Mesodermal cell (in vitro differentiated cells): ENCODE measurements around the gene FSIP1.

Experiments
- H3K27ac ChIP-seq: 2 replicates; pipeline ENCODE4 v1.7.0; 2013; ENCODE audit warnings: mild to moderate bottlenecking, low read depth, low read length, moderate library complexity; ENCODE audit not compliant: severe bottlenecking
- H3K36me3 ChIP-seq: 2 replicates; pipeline ENCODE4 v1.7.1; 2013; ENCODE audit warnings: mild to moderate bottlenecking, low read length, moderate library complexity; ENCODE audit not compliant: control insufficient read depth, insufficient read depth
- H3K4me1 ChIP-seq: one replicate; pipeline ENCODE4 v1.7.1; 2013; ENCODE audit warnings: mild to moderate bottlenecking, low read length; ENCODE audit not compliant: insufficient read depth, control insufficient read depth, poor library complexity, severe bottlenecking
- H3K4me3 ChIP-seq: 2 replicates; pipeline ENCODE4 v1.7.0; 2013; ENCODE audit warnings: low read length, control low read depth, mild to moderate bottlenecking; ENCODE audit not compliant: insufficient read depth, poor library complexity, severe bottlenecking; ENCODE audit errors: extremely low read depth
- H3K9me3 ChIP-seq: 2 replicates; pipeline ENCODE4 v1.7.1; 2013; ENCODE audit warnings: mild to moderate bottlenecking, low read length, moderate library complexity; ENCODE audit not compliant: control insufficient read depth
- WGBS, 2 experiments: methylation state at CpG; one replicate each; pipeline ENCODE4 v1.1.5; 2013; ENCODE audit warnings: missing lambda C conversion rate in 2 of 2; ENCODE audit not compliant: insufficient coverage in 2 of 2; 5-methylcytosine and 5-hydroxymethylcytosine counted together

FSIP1 gene

GRCh38 chr15:39574427-39574826 lies 208.2 kb downstream of the FSIP1 start:
- no peak overlapping the region for H3K4me3 ChIP-seq
- no peaks in the 10 kb centered on the region for H3K36me3 ChIP-seq
- 80% methylated on average over 1 of the region's 1 CpG; no CpG with 5 or more reads in 1 of the 2 experiments for WGBS, 2 experiments
- H3K9me3 ChIP-seq: no peaks in the 10 kb centered on the region
- H3K4me1 ChIP-seq: peaks cover 21% of the 10 kb centered on the region
- H3K27ac ChIP-seq: no peak overlapping the region

- H3K36me3 ChIP-seq: no peaks in the 10 kb centered on the region
- H3K4me1 ChIP-seq: peaks cover 16% of the 10 kb centered on the region
- H3K4me3 ChIP-seq: no peak overlapping the region
- WGBS, 2 experiments: 100% methylated on average over 1 to 3 of the region's 4 CpGs
- no peak overlapping the region for H3K27ac ChIP-seq
- no peaks in the 10 kb centered on the region for H3K9me3 ChIP-seq
Observed at GRCh38 chr15:39573844-39574243, 208.8 kb downstream of the FSIP1 start.

GRCh38 chr15:39573287-39573686 lies 209.4 kb downstream of the FSIP1 start:
- Histone ChIP-seq H3K9me3 (no peaks in the 10 kb centered on the region), H3K4me1 (peaks cover 11% of the 10 kb centered on the region), H3K27ac (no peak overlapping the region), H3K36me3 (no peaks in the 10 kb centered on the region), H3K4me3 (no peak overlapping the region)
- 100% methylated on average over 1 of the region's 2 CpGs; no CpG with 5 or more reads in 1 of the 2 experiments for WGBS, 2 experiments

- Histone ChIP-seq H3K9me3 (no peaks in the 10 kb centered on the region), H3K36me3 (no peaks in the 10 kb centered on the region)
Observed at GRCh38 chr15:39565851-39566250, 216.8 kb downstream of the FSIP1 start.

GRCh38 chr15:39564972-39565665 lies 217.5 kb downstream of the FSIP1 start:
- Histone ChIP-seq H3K27ac (no peak overlapping the region), H3K4me1 (peaks cover 4% of the 10 kb centered on the region), H3K4me3 (no peak overlapping the region), H3K36me3 (no peaks in the 10 kb centered on the region), H3K9me3 (no peaks in the 10 kb centered on the region)
- 85 to 86% methylated on average over 2 to 3 of the region's 4 CpGs for WGBS, 2 experiments

More at GRCh38 chr15:39565851-39566250, 216.8 kb downstream of the FSIP1 start:
- H3K4me3 ChIP-seq: no peak overlapping the region
- H3K27ac ChIP-seq: no peak overlapping the region
- peaks cover 11% of the 10 kb centered on the region for H3K4me1 ChIP-seq
- 100% methylated on average over 1 of the region's 2 CpGs; no CpG with 5 or more reads in 1 of the 2 experiments for WGBS, 2 experiments

GRCh38 chr15:39558421-39558820 lies 224.2 kb downstream of the FSIP1 start:
- H3K4me3 ChIP-seq: no peak overlapping the region
- no peaks in the 10 kb centered on the region for H3K36me3 ChIP-seq
- no peak overlapping the region for H3K27ac ChIP-seq
- H3K4me1 ChIP-seq: no peaks in the 10 kb centered on the region
- WGBS, 2 experiments: 93% methylated on average over 3 of the region's 3 CpGs
- H3K9me3 ChIP-seq: no peaks in the 10 kb centered on the region

GRCh38 chr15:39556461-39556860 lies 226.2 kb downstream of the FSIP1 start:
- 87 to 98% methylated on average over 5 to 7 of the region's 7 CpGs for WGBS, 2 experiments
- no peaks in the 10 kb centered on the region for H3K9me3 ChIP-seq
- no peaks in the 10 kb centered on the region for H3K4me1 ChIP-seq
- no peak overlapping the region for H3K4me3 ChIP-seq
- H3K36me3 ChIP-seq: no peaks in the 10 kb centered on the region
- no peak overlapping the region for H3K27ac ChIP-seq

- no peak overlapping the region for H3K27ac ChIP-seq
- H3K36me3 ChIP-seq: no peaks in the 10 kb centered on the region
- no peaks in the 10 kb centered on the region for H3K4me1 ChIP-seq
- no peaks in the 10 kb centered on the region for H3K9me3 ChIP-seq
- no peak overlapping the region for H3K4me3 ChIP-seq
- 81 to 89% methylated on average over 3 to 4 of the region's 4 CpGs for WGBS, 2 experiments
Observed at GRCh38 chr15:39555885-39556284, 226.8 kb downstream of the FSIP1 start.

- Histone ChIP-seq H3K9me3 (no peaks in the 10 kb centered on the region), H3K4me3 (no peak overlapping the region), H3K36me3 (no peaks in the 10 kb centered on the region), H3K4me1 (no peaks in the 10 kb centered on the region), H3K27ac (no peak overlapping the region)
Observed at GRCh38 chr15:39554746-39555387, 227.8 kb downstream of the FSIP1 start.

GRCh38 chr15:39553947-39554693 lies 228.5 kb downstream of the FSIP1 start:
- no peak overlapping the region for H3K4me3 ChIP-seq
- no peak overlapping the region for H3K27ac ChIP-seq
- no peaks in the 10 kb centered on the region for H3K9me3 ChIP-seq
- no peaks in the 10 kb centered on the region for H3K36me3 ChIP-seq
- 83% methylated on average over 2 of the region's 2 CpGs; no CpG with 5 or more reads in 1 of the 2 experiments for WGBS, 2 experiments
- H3K4me1 ChIP-seq: no peaks in the 10 kb centered on the region
